ENCODE data around the gene CD247. TPM values are rescaled to one million over a fixed set of nuclear protein-coding genes. Genes with fewer than 3 reads are reported as not detected.

The CD247 gene
- total RNA-seq, 1 experiment from 2014 or later, result not detected

- no peak for ATAC-seq
- intact Hi-C loops (cut with micrococcal nuclease), result no loop called here
- Histone ChIP-seq H3K4me1 (ENCODE audit: insufficient read depth, low read length) (no peaks in the 10 kb centered on the region), H3K9ac (ENCODE audit: low read length) (no peak overlapping the region), H3K27me3 (ENCODE audit: low read length) (peaks cover 17% of the 10 kb centered on the region), H3F3A (ENCODE audit: low read length, unreplicated experiment) (no peaks in the 10 kb centered on the region), H3K9me3 (ENCODE audit: low read length) (no peaks in the 10 kb centered on the region), H3K79me2 (ENCODE audit: low read length) (no peaks in the 10 kb centered on the region), H3K9me2 (replicated peaks; ENCODE audit: low read length) (no peaks in the 10 kb centered on the region), H3K4me2 (ENCODE audit: low read length) (no peak overlapping the region), H3K36me3 (ENCODE audit: low read depth, low read length) (no peaks in the 10 kb centered on the region), H3K27ac (ENCODE audit: low read length) (no peak overlapping the region), H3K4me3 (ENCODE audit: low read length) (no peak overlapping the region), H4K20me1 (ENCODE audit: low read length) (no peaks in the 10 kb centered on the region), H2AFZ (ENCODE audit: low read length) (no peak overlapping the region)
- BruUV-seq (replicated peaks), result no TSS peak
- CTCF ChIA-PET, result no interaction called here
- no peak for DNase-seq
- POLR2A ChIA-PET (ENCODE audit: unreplicated experiment), result no interaction called here
- TF ChIP-seq EZH2phosphoT487 (IDR thresholded peaks at IDR 0.05; ENCODE audit: borderline replicate concordance, low read length) (no peak), EZH2 (IDR thresholded peaks at IDR 0.05; ENCODE audit: low read length, unreplicated experiment) (no peak), CTCF (conservative IDR thresholded peaks at IDR 0.05; ENCODE audit: low read depth, low read length) (no peak)
These were observed 7.4 kb downstream of the CD247 start for GRCh38 chr1:167510881-167511280.

- POLR2A ChIA-PET (ENCODE audit: unreplicated experiment), result no interaction called here
- no peak for ATAC-seq
These were observed 8.1 kb downstream of the CD247 start for GRCh38 chr1:167510244-167510643.

GRCh38 chr1:167509587-167509986 lies 8.7 kb downstream of the CD247 start:
- no peak overlapping the region for H3K4me3 ChIP-seq (ENCODE audit: low read length)
- DNase-seq (no peak), ATAC-seq (no peak)
- POLR2A ChIA-PET (ENCODE audit: unreplicated experiment), result no interaction called here
- H3K9ac ChIP-seq (ENCODE audit: low read length), result no peak overlapping the region
- intact Hi-C loops (cut with micrococcal nuclease), result no loop called here
- H4K20me1 ChIP-seq (ENCODE audit: low read length), result no peaks in the 10 kb centered on the region
- no peak for TF ChIP-seq EZH2phosphoT487 (IDR thresholded peaks at IDR 0.05; ENCODE audit: borderline replicate concordance, low read length)
- TF ChIP-seq EZH2 (IDR thresholded peaks at IDR 0.05; ENCODE audit: low read length, unreplicated experiment), result no peak
- TF ChIP-seq CTCF (conservative IDR thresholded peaks at IDR 0.05; ENCODE audit: low read depth, low read length), result no peak
- BruUV-seq (replicated peaks), result no TSS peak
- no peak overlapping the region for H3K4me2 ChIP-seq (ENCODE audit: low read length)
- H3F3A ChIP-seq (ENCODE audit: low read length, unreplicated experiment), result no peaks in the 10 kb centered on the region
- H3K36me3 ChIP-seq (ENCODE audit: low read depth, low read length), result no peaks in the 10 kb centered on the region
- H3K9me2 ChIP-seq (replicated peaks; ENCODE audit: low read length), result no peaks in the 10 kb centered on the region
- no peak overlapping the region for H3K27ac ChIP-seq (ENCODE audit: low read length)
- CTCF ChIA-PET, result no interaction called here
- H3K27me3 ChIP-seq (ENCODE audit: low read length), result peaks cover 17% of the 10 kb centered on the region
- H3K9me3 ChIP-seq (ENCODE audit: low read length), result no peaks in the 10 kb centered on the region
- H2AFZ ChIP-seq (ENCODE audit: low read length), result no peak overlapping the region
- H3K4me1 ChIP-seq (ENCODE audit: insufficient read depth, low read length), result no peaks in the 10 kb centered on the region
- H3K79me2 ChIP-seq (ENCODE audit: low read length), result no peaks in the 10 kb centered on the region

More at GRCh38 chr1:167510244-167510643, 8.1 kb downstream of the CD247 start:
- Histone ChIP-seq H3K9ac (ENCODE audit: low read length) (no peak overlapping the region), H3K36me3 (ENCODE audit: low read depth, low read length) (no peaks in the 10 kb centered on the region), H3K4me3 (ENCODE audit: low read length) (no peak overlapping the region), H2AFZ (ENCODE audit: low read length) (no peak overlapping the region), H3K9me3 (ENCODE audit: low read length) (no peaks in the 10 kb centered on the region), H3K79me2 (ENCODE audit: low read length) (no peaks in the 10 kb centered on the region), H3K9me2 (replicated peaks; ENCODE audit: low read length) (no peaks in the 10 kb centered on the region), H3K27ac (ENCODE audit: low read length) (no peak overlapping the region), H4K20me1 (ENCODE audit: low read length) (no peaks in the 10 kb centered on the region), H3K27me3 (ENCODE audit: low read length) (peaks cover 17% of the 10 kb centered on the region), H3K4me2 (ENCODE audit: low read length) (no peak overlapping the region), H3K4me1 (ENCODE audit: insufficient read depth, low read length) (no peaks in the 10 kb centered on the region), H3F3A (ENCODE audit: low read length, unreplicated experiment) (no peaks in the 10 kb centered on the region)
- DNase-seq, result no peak
- no peak for TF ChIP-seq EZH2phosphoT487 (IDR thresholded peaks at IDR 0.05; ENCODE audit: borderline replicate concordance, low read length)
- no peak for TF ChIP-seq EZH2 (IDR thresholded peaks at IDR 0.05; ENCODE audit: low read length, unreplicated experiment)
- TF ChIP-seq CTCF (conservative IDR thresholded peaks at IDR 0.05; ENCODE audit: low read depth, low read length), result no peak
- intact Hi-C loops (cut with micrococcal nuclease), result no loop called here
- CTCF ChIA-PET, result no interaction called here
- BruUV-seq (replicated peaks), result no TSS peak
